HL-60 (cell line): ENCODE results near the gene CFAP90.

Experiments used
- DNase-seq, 2 experiments: peaks; one replicate each; pipeline ENCODE4 v3.0.0-alpha.2; 2010 to 2020; ENCODE audit warnings: low read depth in 1 of 2, low spot score in 1 of 2
- H3K27ac ChIP-seq: fragments of 250-450 bp; sonication (Bioruptor Pico); replicated peaks from 2 replicates; pipeline ENCODE4 v1.5.1; 2020; ENCODE audit warnings: mild to moderate bottlenecking, moderate library complexity
- H3K27me3 ChIP-seq: fragments of 250-450 bp; sonication (Bioruptor Pico); 2 replicates; pipeline ENCODE4 v1.5.1; 2021; ENCODE audit warnings: mild to moderate bottlenecking, moderate library complexity; ENCODE audit not compliant: insufficient read depth, poor library complexity, severe bottlenecking
- H3K4me3 ChIP-seq: replicated peaks from 2 replicates; pipeline ENCODE4 v1.5.1; 2011; ENCODE audit warnings: mild to moderate bottlenecking, control low read depth, low read length; ENCODE audit not compliant: insufficient read depth
- CTCF ChIP-seq: IDR thresholded peaks from one replicate; pipeline ENCODE4 v1.5.1; 2011; ENCODE audit warnings: low read length, control low read depth, inconsistent platforms; ENCODE audit not compliant: insufficient read depth
- GABPA ChIP-seq: IDR thresholded peaks from 2 replicates; pipeline ENCODE4 v1.6.1; 2012; ENCODE audit warnings: low read depth
- POLR2AphosphoS5 ChIP-seq: IDR thresholded peaks from 2 replicates; pipeline ENCODE4 v1.6.1; 2012; ENCODE audit warnings: low read depth
- REST ChIP-seq: IDR thresholded peaks from 2 replicates; pipeline ENCODE4 v1.6.1; 2012; ENCODE audit warnings: low read depth; ENCODE audit not compliant: insufficient replicate concordance
- SPI1 ChIP-seq: IDR thresholded peaks from 2 replicates; pipeline ENCODE4 v1.6.1; 2012; ENCODE audit warnings: low read depth, mild to moderate bottlenecking, borderline replicate concordance

CFAP90 gene

GRCh38 chr5:7869474-7870136 is 18.7 kb upstream of the CFAP90 start:
- DNase-seq, result no peak
- TF ChIP-seq REST (no peak), POLR2AphosphoS5 (no peak), CTCF (no peak), GABPA (no peak), SPI1 (no peak)
- Histone ChIP-seq H3K27me3 (no peaks in the 10 kb centered on the region), H3K4me3 (peak overlapping the region; percentile 85), H3K27ac (peak overlapping the region; percentile 73)

GRCh38 chr5:7868773-7869473 is 18.0 kb upstream of the CFAP90 start, which contains the start of the genes FASTKD3 and MTRR:
Gene FASTKD3 (minus strand): TSS chr5:7869031. CDS start chr5:7868083, 948 bp downstream.
Gene MTRR (plus strand): TSS chr5:7869148. CDS start chr5:7870795, 1,647 bp downstream.
- TF ChIP-seq CTCF, result no peak
- TF ChIP-seq REST, result no peak
- TF ChIP-seq POLR2AphosphoS5, result peak; percentile 81
- H3K4me3 ChIP-seq, result peak within 1 kb of the TSS; percentile 85
- H3K27ac ChIP-seq, result peak within 1 kb of the TSS; percentile 73

DNA sequence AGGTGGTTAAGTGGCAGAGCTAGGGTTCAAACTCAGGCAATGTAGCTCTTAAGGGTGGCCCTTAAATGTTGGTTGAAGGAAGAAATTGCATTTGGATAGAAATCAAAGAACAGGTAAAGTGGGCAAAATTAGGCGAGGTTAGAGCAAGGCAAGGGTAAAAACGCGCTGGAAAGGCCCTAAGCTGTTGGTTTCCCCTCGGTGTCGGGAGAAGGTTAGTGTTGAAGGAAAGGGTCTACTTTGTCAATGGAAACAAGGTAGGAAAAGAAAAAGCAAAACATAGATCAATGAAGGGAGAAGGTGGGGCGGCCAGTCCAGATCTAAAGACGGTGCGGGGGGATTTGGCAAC is 17.5 kb upstream of the CFAP90 start:
- Histone ChIP-seq H3K27me3 (no peaks in the 10 kb centered on the region), H3K27ac (peak overlapping the region; percentile 73), H3K4me3 (peak overlapping the region; percentile 85)
- DNase-seq, result no peak
- TF ChIP-seq SPI1 (no peak), GABPA (no peak), REST (no peak), POLR2AphosphoS5 (no peak), CTCF (no peak)

More at GRCh38 chr5:7868773-7869473, 18.0 kb upstream of the CFAP90 start, which contains the start of the genes FASTKD3 and MTRR:
- peak; percentile 82 to 94 for DNase-seq
- H3K27me3 ChIP-seq, result no peaks in the 10 kb centered on the region
